ENCODE measurements around the gene RND1.

DNA sequence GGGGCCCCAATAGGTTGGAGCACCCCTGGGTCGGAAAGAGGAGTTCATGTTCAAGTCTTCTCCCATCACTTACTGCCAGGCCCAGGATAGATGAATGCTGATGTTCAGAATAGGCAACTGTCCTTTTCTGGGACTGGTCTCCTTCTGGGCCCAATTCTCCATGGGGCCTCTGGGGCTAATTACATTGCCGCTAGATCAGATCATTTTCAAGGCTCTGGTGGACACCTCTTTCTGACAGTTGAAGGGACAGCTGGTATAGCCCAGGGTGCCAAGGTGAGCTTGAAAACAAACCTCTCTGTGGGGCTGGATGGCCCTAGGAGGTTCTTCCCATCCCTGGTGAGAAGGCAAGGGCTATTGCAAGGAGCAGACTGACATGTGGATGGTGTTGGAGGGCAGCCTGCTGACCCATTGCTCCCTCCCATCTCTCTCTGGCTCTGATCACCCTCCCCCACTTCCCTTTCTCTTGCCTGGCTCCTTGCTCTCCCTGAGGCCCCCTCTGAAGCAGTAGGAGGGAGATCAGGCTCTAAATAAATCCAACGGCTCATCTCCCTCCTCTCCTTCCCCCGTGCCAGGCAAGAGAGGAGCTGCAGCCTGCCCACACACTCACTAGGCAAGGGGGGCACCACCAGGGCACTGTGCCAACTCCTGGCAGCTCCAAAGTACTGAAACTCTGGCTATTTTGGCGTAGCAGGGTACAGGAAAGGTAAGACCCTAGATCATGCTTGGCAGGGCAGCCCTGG lies 45.5 kb downstream of the RND1 start:
- TF ChIP-seq GATA2 (IDR thresholded peaks at IDR 0.05; ENCODE audit: low read depth, low read length), result no peak
- TF ChIP-seq GATA3 (IDR thresholded peaks at IDR 0.05; ENCODE audit: low read depth, low read length), result no peak

All from SH-SY5Y (cell line).